ENCODE measurements around the gene R3HDM4. TPM values are rescaled to one million over a fixed set of nuclear protein-coding genes. Genes with fewer than 3 reads are reported as not detected.
A peak's percentile ranks its signal among the peaks of the same experiment; 100 is the strongest.

The R3HDM4 gene
- total and polyA plus RNA-seq, 10 of the 15 experiments (the other 5 are each of a cell fraction or from before 2014, with no cell fraction given) = 1.3 to 65.8 (median 27.7) TPM

- no peaks in the 10 kb centered on the region for H3K27me3 ChIP-seq (replicated peaks in 1 of 2; ENCODE audit: control insufficient read depth in 2 of 2, insufficient read depth in 2 of 2, low read length in 1 of 2)
- ChIA-PET POLR2A (interaction anchor here (0.6 to 1.3 kb wide), 4 partner anchors 18 to 316 kb away, joined by 3 to 4 read pairs (median 3); no protein-coding TSS in a partner anchor), SMC1A (ENCODE audit: uncharacterized antibody, unreplicated experiment) (interaction anchor here (0.6 to 2.6 kb wide), 4 partner anchors 18 to 273 kb away, joined by 4 to 16 read pairs (median 4); no protein-coding TSS in a partner anchor), CTCF (no interaction called here), RAD21 (ENCODE audit: unreplicated experiment) (interaction anchor here (0.8 to 1.1 kb wide), 3 partner anchors 25 to 69 kb away, joined by 3 to 4 read pairs (median 3); no protein-coding TSS in a partner anchor)
- peak overlapping the region; percentile 39; the same call in 1 of the 2 replicates for H3K9ac ChIP-seq (ENCODE audit: control insufficient read depth, insufficient read depth, low read length)
- in situ Hi-C loops (cut with MboI) = no loop called here
- H2AFZ ChIP-seq (ENCODE audit: control insufficient read depth, low read depth, low read length) = no peak overlapping the region
- no peak for DNase-seq (ENCODE audit: low read depth, low spot score)
- no peak for FAIRE-seq
- peak overlapping the region; percentile 95 for H3K27ac ChIP-seq (ENCODE audit: control insufficient read depth, insufficient read depth)
- BruUV-seq (replicated peaks) = no TSS peak
- peaks cover 64% of the 10 kb centered on the region for H3K79me2 ChIP-seq (ENCODE audit: control insufficient read depth, insufficient read depth, low read length)
- peaks cover 79% of the 10 kb centered on the region for H3K4me1 ChIP-seq (ENCODE audit: control insufficient read depth, insufficient read depth, low read length)
- no peaks in the 10 kb centered on the region for H4K20me1 ChIP-seq (ENCODE audit: control insufficient read depth, insufficient read depth)
- H3K4me2 ChIP-seq (ENCODE audit: control insufficient read depth, insufficient read depth) = peak overlapping the region; percentile 85
- intact Hi-C loops (cut with micrococcal nuclease; ENCODE audit: unreplicated experiment) = no loop called here
- no peak for ATAC-seq
- WGBS (ENCODE audit: insufficient coverage, insufficient replicate concordance, low lambda C conversion rate, missing lambda C conversion rate) = 4% methylated on average over 15 of the region's 17 CpGs
- H3K4me3 ChIP-seq = peak overlapping the region; percentile 41
- H3K36me3 ChIP-seq (ENCODE audit: control insufficient read depth in 2 of 2, insufficient read depth in 2 of 2, low read length in 1 of 2) = peaks cover 0 to 5% of the 10 kb centered on the region in 2 experiments; a peak in 3 of 4 replicates
- no peaks in the 10 kb centered on the region for H3K9me3 ChIP-seq (replicated peaks; ENCODE audit: control insufficient read depth, insufficient read depth, low read length)
- TF ChIP-seq BACH1 (IDR thresholded peaks at IDR 0.05; ENCODE audit: borderline replicate concordance) (peak; percentile 44; the same call in 1 of the 2 replicates), ZNF384 (IDR thresholded peaks at IDR 0.05; ENCODE audit: borderline replicate concordance, low read depth, low read length) (no peak), IKZF2 (IDR thresholded peaks at IDR 0.05) (peak; percentile 42 to 58), BHLHE40 (IDR thresholded peaks at IDR 0.05; ENCODE audit: borderline replicate concordance in 1 of 2, low read depth in 2 of 2, low read length in 1 of 2) (peak in 1 of 2 experiments; percentile 32; a peak in 1 of 4 replicates), POLR2A (IDR thresholded peaks at IDR 0.05; ENCODE audit: low read depth, low read length) (0 out of 2 replicates have a peak, but pooled peaks have one; percentile 24), CHD4 (IDR thresholded peaks at IDR 0.05) (no peak), ZNF274 (IDR thresholded peaks at IDR 0.05; ENCODE audit: insufficient read depth, insufficient read length) (no peak), NBN (IDR thresholded peaks at IDR 0.05) (peak; percentile 18; the same call in 1 of the 2 replicates), USF1 (IDR thresholded peaks at IDR 0.05; ENCODE audit: borderline replicate concordance, extremely low read length, insufficient read depth, low read depth, low read length) (no peak), TBL1XR1 (IDR thresholded peaks at IDR 0.05; ENCODE audit: low read depth, low read length) (no peak), ATF7 (IDR thresholded peaks at IDR 0.05; ENCODE audit: low read depth) (0 out of 2 replicates have a peak, but pooled peaks have one; percentile 21), NR2C2 (IDR thresholded peaks at IDR 0.05; ENCODE audit: borderline replicate concordance, control insufficient read depth, insufficient read length, low read depth) (no peak), ZBTB33 (IDR thresholded peaks at IDR 0.05) (no peak), RUNX3 (IDR thresholded peaks at IDR 0.05; ENCODE audit: low read length) (peak; percentile 55), STAT1 (conservative IDR thresholded peaks at IDR 0.05) (no peak), EED (IDR thresholded peaks at IDR 0.05; ENCODE audit: low read depth) (peak; percentile 63), KDM1A (IDR thresholded peaks at IDR 0.05; ENCODE audit: borderline replicate concordance) (no peak)
- TF ChIP-seq, protein P1, sequence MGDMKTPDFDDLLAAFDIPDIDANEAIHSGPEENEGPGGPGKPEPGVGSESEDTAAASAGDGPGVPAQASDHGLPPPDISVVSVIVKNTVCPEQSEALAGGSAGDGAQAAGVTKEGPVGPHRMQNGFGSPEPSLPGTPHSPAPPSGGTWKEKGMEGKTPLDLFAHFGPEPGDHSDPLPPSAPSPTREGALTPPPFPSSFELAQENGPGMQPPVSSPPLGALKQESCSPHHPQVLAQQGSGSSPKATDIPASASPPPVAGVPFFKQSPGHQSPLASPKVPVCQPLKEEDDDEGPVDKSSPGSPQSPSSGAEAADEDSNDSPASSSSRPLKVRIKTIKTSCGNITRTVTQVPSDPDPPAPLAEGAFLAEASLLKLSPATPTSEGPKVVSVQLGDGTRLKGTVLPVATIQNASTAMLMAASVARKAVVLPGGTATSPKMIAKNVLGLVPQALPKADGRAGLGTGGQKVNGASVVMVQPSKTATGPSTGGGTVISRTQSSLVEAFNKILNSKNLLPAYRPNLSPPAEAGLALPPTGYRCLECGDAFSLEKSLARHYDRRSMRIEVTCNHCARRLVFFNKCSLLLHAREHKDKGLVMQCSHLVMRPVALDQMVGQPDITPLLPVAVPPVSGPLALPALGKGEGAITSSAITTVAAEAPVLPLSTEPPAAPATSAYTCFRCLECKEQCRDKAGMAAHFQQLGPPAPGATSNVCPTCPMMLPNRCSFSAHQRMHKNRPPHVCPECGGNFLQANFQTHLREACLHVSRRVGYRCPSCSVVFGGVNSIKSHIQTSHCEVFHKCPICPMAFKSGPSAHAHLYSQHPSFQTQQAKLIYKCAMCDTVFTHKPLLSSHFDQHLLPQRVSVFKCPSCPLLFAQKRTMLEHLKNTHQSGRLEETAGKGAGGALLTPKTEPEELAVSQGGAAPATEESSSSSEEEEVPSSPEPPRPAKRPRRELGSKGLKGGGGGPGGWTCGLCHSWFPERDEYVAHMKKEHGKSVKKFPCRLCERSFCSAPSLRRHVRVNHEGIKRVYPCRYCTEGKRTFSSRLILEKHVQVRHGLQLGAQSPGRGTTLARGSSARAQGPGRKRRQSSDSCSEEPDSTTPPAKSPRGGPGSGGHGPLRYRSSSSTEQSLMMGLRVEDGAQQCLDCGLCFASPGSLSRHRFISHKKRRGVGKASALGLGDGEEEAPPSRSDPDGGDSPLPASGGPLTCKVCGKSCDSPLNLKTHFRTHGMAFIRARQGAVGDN (IDR thresholded peaks at IDR 0.05) = peak; percentile 45
Measured at GRCh38 chr19:950352-951066, 37.5 kb upstream of the R3HDM4 start.

Data from GM12878 (cell line).